Activated naive CD8-positive, alpha-beta T cell (primary cell): ENCODE measurements around the gene MCM5.
A peak's percentile ranks its signal among the peaks of the same experiment; 100 is the strongest.
"Not testable (repeated sequence)": the region's sequence is repeated elsewhere in the genome, so short reads cannot be mapped to it uniquely, and the experiment has no call there.

Experiments used
- H3K27ac Mint-ChIP-seq: one replicate; pipeline ENCODE4 v1.8.0; 2021; ENCODE audit warnings: mixed read lengths
- H3K27me3 Mint-ChIP-seq: one replicate; pipeline ENCODE4 v1.8.0; 2021; ENCODE audit warnings: mixed read lengths
- H3K36me3 Mint-ChIP-seq: one replicate; pipeline ENCODE4 v1.8.0; 2021; ENCODE audit warnings: mixed read lengths
- H3K4me1 Mint-ChIP-seq: one replicate; pipeline ENCODE4 v1.8.0; 2021; ENCODE audit warnings: low read depth, mixed read lengths
- H3K4me3 Mint-ChIP-seq: one replicate; pipeline ENCODE4 v1.8.0; 2021; ENCODE audit warnings: mild to moderate bottlenecking, mixed read lengths
- H3K9me3 Mint-ChIP-seq: one replicate; pipeline ENCODE4 v1.8.0; 2021; ENCODE audit warnings: low read depth, mixed read lengths

MCM5 gene

DNA sequence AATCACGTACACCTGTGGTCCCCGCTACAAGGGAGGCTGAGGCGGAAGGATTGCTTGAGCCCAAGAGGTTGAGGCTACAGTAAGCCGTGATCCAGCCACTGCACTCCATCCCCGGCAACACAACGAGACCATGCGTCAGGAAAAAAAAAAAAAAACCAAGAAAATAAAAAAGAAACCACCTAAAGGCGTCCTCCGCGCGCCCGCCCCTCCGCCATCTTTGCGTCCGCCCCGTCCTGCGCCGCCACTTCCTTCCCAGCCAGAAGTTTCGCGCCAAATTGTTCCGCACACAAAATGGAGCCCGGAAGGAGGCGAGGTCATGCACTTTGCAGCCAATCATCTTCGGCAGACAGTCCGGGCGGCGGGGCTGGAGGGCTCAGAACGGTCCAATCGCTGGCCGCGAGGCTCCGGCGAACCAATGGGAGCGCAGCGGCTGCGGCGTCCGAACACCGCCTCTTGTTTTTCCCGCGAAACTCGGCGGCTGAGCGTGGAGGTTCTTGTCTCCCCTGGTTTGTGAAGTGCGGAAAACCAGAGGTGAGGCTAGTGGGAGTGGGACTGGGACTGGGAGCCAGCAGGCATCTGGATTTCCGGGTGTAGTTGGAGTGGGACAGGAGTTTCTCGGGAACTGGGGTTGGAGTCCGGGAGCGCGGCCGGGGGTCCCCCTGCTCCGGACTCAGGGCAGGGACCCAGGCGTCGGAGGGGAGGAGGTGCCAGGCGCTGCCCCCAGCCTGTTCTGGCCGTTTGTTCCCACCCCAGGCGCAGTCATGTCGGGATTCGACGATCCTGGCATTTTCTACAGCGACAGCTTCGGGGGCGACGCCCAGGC is at the start of gene MCM5:
MCM5 (plus strand) TSS at position 463 of the 823 bp plus-strand sequence; CDS start at position 762, 299 bp downstream.
- peaks cover 19% of the 10 kb centered on the region for H3K4me1 Mint-ChIP-seq
- H3K36me3 Mint-ChIP-seq = peaks cover 14% of the 10 kb centered on the region
- peak within 1 kb of the TSS; percentile 99 for H3K27ac Mint-ChIP-seq
- H3K27me3 Mint-ChIP-seq = no peaks in the 10 kb centered on the region
- peak within 1 kb of the TSS; percentile 99 for H3K4me3 Mint-ChIP-seq
- no peaks in the 10 kb centered on the region for H3K9me3 Mint-ChIP-seq

DNA sequence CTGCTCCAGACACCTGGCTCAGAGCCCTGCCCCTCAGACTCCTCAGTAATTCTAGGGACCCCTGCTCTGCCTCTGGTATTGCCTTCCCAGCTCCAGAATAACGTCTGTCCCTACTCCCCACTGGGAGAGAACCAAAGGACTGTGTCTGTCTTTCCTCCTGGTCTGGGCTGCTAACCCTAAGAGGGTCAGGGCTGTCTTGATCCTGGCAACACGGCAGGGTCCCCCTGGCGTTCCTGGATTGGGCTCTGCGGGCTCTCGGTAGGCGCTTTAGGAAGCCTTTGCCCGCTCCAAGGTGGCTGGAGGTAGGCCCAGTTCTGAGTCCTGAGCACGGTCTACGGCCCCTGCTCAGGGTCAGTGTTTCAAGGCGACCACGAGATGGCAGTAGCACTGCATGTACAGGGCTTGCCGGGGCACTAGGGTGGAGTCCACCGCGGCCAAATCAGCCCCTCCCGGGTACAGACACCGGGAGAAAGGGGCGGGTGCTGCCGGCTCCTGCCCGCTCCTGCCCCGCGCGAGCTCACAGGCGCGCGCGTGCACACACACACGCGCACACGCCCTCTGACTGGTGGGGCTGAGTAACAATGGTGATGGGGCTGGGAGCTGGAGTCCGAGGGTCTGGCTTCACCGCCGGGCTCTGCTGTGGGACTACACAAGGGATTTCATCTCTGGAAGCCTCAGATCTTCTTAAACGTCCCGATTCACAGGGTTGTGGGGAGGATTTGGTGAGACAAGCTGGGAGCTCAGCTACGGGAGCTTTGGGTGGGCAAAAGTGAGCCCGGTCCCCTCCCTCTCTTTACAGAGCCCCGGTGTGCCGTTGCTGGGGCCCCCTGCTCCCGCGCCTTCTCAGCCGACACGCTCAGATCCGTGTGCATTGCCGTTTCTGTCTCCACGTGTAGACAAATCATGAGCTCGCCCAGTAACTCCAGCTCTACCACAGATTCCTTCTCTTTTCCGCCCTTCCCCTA is 49.1 kb upstream of the MCM5 start:
- Mint-ChIP-seq H3K36me3 (peaks cover 2% of the 10 kb centered on the region), H3K9me3 (no peaks in the 10 kb centered on the region), H3K27ac (no peak overlapping the region), H3K4me3 (peak overlapping the region; percentile 81), H3K4me1 (peaks cover 22% of the 10 kb centered on the region), H3K27me3 (peaks cover 1% of the 10 kb centered on the region)

DNA sequence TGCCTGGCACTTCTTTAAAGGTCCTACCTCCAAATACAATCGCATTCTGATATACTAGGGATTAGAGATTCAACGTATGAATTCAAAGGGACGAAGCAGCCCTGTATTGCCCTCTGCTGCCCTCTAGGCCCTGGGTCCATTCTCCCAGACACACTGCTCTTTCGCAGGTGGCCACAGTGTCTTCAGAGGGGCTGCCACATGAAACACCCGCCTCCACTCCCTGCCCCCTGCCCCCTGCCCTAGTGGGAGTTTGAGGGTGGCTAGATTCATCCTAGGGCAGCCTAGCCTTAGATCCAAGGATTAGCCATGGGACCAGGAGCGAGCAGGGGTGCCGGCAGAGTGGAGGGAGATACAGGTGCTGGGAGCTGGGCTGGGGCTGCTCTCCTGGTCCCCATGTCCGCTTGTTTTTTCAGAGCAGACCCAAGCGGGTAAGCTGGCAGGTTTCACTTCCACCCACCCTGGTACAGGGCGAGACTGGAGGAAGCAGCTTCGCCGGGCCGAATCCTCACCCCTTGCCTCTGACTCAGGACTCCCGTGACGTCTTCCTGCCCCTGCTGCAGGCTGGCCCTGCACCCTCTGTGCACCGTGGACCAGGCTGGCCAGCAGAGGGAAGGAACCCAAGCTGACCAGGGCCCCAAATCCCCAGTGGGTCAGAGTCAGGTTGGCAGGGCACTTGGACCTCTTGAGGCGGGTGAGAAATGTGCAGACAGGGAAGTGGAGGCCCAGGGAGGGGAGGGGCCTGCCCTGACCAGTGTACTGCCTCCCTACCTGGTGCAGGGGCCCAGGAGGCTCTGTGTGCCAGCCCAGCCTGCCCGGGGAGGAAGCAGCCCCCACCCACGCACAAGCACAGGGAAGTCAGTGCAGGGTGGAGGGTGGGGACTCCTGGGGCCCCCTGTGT is 47.5 kb upstream of the MCM5 start:
- H3K27me3 Mint-ChIP-seq = peaks cover 2% of the 10 kb centered on the region
- H3K4me1 Mint-ChIP-seq = peaks cover 22% of the 10 kb centered on the region
- peak overlapping the region; percentile 81 for H3K4me3 Mint-ChIP-seq
- peaks cover 2% of the 10 kb centered on the region for H3K36me3 Mint-ChIP-seq
- no peaks in the 10 kb centered on the region for H3K9me3 Mint-ChIP-seq
- H3K27ac Mint-ChIP-seq = peak overlapping the region; percentile 16

DNA sequence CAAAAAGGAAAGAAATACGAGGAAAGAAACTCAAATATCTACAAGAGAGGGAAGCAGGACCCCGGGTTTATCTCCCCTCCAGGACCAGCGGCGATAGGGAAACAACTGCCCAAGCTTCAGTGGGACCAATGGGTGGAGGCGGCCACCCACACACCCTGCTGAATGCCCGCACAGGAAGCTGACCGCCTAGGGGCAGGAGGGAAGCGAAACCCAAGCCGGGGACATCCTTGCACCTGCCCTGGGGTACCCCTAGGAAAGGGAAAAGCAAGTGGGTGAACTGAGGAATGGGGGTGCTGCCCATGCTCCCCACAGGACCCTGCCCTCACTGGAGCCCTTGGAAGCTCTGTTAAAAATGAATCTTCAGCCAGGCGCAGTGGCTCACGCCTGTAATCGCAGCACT is 46.6 kb upstream of the MCM5 start:
- H3K4me3 Mint-ChIP-seq = no peak overlapping the region
- no peak overlapping the region for H3K27ac Mint-ChIP-seq
- no peaks in the 10 kb centered on the region for H3K9me3 Mint-ChIP-seq
- H3K36me3 Mint-ChIP-seq = no peaks in the 10 kb centered on the region
- H3K27me3 Mint-ChIP-seq = peaks cover 2% of the 10 kb centered on the region
- peaks cover 22% of the 10 kb centered on the region for H3K4me1 Mint-ChIP-seq

DNA sequence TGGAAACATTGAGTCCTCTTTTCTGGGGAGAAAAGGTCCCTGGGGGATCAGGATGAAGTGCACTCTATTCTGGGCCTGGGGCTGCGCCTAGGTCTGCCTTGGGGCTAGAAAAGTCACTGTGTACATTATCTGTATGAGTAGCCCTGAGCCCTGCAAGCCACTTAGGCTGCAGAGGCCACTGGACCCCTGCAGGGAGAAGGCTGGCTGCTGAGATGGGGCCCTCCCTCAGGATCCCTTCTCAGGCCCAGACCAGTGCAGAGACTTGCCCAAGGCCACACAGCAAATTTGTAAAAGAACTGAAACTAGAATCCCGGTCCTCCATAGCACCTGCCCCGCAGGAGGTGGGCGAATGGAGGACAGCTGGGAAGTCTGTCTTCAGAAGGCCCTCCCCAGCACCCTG is 45.9 kb upstream of the MCM5 start:
- H3K36me3 Mint-ChIP-seq = no peaks in the 10 kb centered on the region
- no peak overlapping the region for H3K4me3 Mint-ChIP-seq
- H3K27me3 Mint-ChIP-seq = peaks cover 2% of the 10 kb centered on the region
- peaks cover 22% of the 10 kb centered on the region for H3K4me1 Mint-ChIP-seq
- H3K27ac Mint-ChIP-seq = no peak overlapping the region
- no peaks in the 10 kb centered on the region for H3K9me3 Mint-ChIP-seq

DNA sequence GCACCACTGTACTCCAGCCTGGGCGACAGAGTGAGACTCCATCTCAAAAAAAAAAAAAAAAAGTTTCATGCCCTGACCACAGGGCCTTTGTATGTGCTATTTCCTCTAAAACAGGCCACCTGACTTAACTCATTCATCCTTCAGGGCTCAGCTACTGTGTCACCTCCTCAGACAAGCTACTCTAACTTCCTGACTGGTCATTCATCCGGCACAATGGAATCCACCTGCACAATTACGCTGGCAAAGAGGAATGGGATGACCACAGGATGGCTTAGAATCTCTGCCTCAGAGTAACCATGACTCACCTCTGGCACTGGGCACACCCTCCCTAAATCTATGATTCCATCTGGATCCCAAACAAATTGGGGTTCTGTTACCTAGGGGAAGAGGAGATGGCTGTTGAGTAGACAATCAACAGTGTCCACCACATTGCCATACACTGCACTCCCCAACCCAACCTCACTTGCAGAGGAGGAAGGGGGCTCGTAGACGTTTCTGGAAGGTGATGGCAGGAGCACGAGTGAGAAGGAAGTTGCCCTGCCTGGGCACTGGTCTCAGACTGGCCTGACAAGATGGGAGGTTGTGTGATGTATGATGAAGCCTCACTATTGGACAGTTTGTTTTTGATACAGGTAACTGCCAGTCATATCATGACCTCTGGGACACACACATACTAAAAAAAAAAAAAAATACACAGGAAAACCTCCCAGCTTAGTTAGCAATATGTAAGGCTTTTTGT is 41.9 kb upstream of the MCM5 start:
- H3K27me3 Mint-ChIP-seq = peaks cover 2% of the 10 kb centered on the region
- H3K9me3 Mint-ChIP-seq = no peaks in the 10 kb centered on the region
- no peak overlapping the region for H3K4me3 Mint-ChIP-seq
- no peaks in the 10 kb centered on the region for H3K36me3 Mint-ChIP-seq
- H3K4me1 Mint-ChIP-seq = peaks cover 2% of the 10 kb centered on the region
- no peak overlapping the region for H3K27ac Mint-ChIP-seq

DNA sequence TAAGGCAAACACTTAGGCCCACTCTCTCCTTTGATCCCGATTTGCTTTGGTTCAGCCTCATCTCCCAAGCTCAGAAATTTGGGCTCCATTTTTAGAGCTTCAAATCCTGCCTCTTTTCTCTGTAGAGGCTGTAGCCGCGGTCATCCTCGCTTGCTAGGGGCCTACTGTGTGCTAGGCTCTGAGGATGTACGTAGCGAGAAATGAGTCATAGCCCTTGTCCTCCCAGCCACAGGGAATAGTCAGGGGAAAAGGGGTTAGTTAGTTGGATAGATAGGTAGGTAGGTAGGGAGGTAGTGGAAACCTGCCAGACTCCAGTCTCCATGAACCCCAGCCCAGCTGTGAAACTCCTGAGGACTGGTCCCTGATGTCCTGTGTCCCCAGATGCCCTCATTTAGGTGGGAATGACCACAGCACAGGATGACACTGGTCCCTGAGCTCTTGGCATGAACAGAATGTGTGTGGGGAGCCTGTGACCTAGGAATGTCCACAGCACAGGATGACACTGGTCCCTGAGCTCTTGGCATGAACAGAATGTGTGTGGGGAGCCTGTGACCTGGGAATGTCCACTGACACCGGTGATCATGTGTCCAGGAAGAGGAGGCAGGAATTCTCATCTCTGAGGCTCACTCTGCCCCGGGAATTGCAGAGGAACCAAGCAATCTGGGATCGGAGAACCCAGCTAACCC is 40.4 kb upstream of the MCM5 start:
- Mint-ChIP-seq H3K4me3 (no peak overlapping the region), H3K27ac (no peak overlapping the region), H3K9me3 (no peaks in the 10 kb centered on the region), H3K27me3 (peaks cover 2% of the 10 kb centered on the region), H3K36me3 (no peaks in the 10 kb centered on the region), H3K4me1 (no peaks in the 10 kb centered on the region)

DNA sequence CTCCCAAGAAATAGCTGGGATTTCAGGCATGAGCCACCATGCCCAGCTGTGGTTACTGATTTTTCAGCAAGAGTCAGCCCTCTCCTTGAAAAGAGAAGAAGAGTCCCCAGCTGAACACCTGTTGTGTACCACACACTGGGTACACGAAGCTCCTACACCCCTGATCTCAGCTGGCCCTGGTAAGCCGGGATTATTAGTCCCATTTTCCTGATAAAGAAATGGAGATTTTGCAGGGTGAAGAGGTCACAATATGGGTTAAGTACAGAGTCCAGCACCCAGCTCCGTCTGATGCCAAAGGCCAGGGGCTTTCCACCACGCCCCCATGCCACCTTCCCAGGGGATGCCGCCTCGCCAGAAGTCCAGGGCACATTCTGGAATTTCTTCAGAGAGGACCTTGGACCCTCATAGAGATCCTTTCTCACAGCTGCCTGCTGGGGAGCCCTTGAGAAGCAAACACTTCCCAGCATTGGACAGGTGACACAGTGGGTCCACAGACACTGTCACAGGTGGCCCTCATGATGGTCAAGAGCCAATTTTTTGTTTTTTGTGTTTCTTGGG is 38.9 kb upstream of the MCM5 start:
- Mint-ChIP-seq H3K4me1 (no peaks in the 10 kb centered on the region), H3K27ac (no peak overlapping the region), H3K27me3 (peaks cover 6% of the 10 kb centered on the region), H3K9me3 (no peaks in the 10 kb centered on the region), H3K4me3 (no peak overlapping the region), H3K36me3 (no peaks in the 10 kb centered on the region)

DNA sequence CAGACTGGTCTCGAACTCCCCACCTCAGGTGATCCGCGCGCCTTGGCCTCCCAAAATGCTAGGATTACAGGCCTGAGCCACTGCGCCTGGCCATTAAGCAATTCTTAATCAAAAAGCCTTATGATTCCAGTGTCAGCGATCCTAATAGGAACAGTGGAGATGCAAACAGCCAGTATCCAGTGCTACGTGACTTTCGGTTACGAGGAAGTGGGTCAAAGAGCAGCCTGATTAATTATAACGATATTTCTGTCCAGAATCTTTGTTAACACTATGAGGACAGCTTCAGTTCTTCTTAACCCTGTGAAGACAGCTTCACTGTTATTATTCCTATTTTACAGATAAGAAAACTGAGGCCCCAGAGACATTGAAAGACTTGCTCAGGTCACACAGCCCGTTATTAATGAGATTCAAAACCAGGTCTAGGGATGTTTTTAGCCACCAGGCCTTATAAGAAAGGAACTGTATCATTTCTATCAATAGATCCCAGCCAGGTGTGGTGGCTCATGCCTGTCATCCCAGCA is 36.3 kb upstream of the MCM5 start:
- Mint-ChIP-seq H3K27ac (no peak overlapping the region), H3K4me3 (no peak overlapping the region), H3K9me3 (no peaks in the 10 kb centered on the region), H3K27me3 (peaks cover 11% of the 10 kb centered on the region), H3K36me3 (no peaks in the 10 kb centered on the region), H3K4me1 (no peaks in the 10 kb centered on the region)

DNA sequence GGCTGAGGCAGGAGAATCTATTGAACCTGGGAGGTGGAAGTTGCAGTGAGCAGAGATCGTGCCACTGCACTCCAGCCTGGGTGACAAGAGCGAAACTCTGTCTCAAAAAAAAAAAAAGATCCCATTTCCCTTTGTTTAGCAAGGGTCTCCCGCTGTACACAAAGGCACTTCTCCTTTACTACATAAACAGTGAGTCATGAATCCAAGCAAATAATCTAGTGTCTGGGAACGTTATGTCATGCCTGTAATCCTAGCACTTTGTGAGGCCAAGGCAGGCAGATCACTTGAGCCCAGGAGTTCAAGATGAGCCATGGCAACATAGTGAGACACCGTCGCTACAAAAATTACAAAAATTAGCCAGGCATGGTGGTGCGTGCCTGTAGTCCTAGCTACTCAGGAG is 35.7 kb upstream of the MCM5 start:
- H3K4me1 Mint-ChIP-seq, H3K9me3 Mint-ChIP-seq, H3K36me3 Mint-ChIP-seq, H3K4me3 Mint-ChIP-seq, H3K27ac Mint-ChIP-seq: not testable (repeated sequence)
- H3K27me3 Mint-ChIP-seq = peaks cover 12% of the 10 kb centered on the region

DNA sequence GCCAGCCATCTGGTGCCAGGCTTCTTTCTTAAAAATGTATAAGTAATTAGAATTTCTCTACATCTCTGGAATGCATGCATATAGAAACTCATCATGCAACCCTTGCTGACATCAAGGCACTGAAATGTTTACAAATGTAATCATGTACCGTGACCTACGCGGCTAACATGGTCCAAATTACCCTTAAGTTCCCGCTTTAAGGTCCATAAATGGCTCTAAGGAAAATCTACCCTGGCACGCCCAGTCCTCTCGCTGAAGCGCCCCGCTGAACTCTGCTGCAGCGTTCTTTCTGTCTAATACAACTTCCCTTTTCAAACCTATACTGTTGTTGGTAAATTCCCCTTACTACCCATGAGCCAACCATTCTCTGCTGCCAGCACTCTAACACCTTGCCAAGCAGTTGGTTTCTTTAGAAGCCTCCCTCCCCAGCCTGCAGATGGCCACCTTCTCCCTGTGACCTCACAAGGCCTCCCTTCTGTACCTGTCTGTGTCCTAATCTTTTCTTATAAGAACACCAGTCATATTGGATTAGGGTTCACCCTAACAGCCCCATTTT is 32.5 kb upstream of the MCM5 start:
- Mint-ChIP-seq H3K9me3 (no peaks in the 10 kb centered on the region), H3K4me3 (no peak overlapping the region), H3K27me3 (peaks cover 12% of the 10 kb centered on the region), H3K4me1 (peaks cover 4% of the 10 kb centered on the region), H3K36me3 (no peaks in the 10 kb centered on the region), H3K27ac (no peak overlapping the region)

DNA sequence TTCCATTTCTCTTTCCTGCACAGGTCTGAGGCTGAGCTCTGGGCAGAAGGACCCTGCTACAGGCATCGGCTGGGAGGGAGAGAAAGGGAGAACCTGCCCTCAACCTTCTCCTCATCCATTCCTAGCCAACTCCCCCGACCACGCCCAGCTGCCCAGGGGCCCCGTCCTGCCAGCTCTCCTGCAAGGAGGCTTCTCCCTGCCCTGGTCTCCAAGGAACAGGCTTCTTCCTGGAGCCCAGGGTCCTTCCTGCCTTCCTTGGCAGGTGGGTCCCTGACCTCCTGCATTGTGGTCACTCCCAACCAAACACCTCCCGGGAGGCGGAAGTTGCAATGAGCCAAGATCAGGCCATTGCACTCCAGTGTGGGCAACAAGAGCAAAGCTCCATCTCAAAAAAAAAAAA is 31.6 kb upstream of the MCM5 start:
- H3K4me1 Mint-ChIP-seq = peaks cover 4% of the 10 kb centered on the region
- no peaks in the 10 kb centered on the region for H3K36me3 Mint-ChIP-seq
- H3K27ac Mint-ChIP-seq = no peak overlapping the region
- H3K9me3 Mint-ChIP-seq = no peaks in the 10 kb centered on the region
- no peak overlapping the region for H3K4me3 Mint-ChIP-seq
- peaks cover 12% of the 10 kb centered on the region for H3K27me3 Mint-ChIP-seq

DNA sequence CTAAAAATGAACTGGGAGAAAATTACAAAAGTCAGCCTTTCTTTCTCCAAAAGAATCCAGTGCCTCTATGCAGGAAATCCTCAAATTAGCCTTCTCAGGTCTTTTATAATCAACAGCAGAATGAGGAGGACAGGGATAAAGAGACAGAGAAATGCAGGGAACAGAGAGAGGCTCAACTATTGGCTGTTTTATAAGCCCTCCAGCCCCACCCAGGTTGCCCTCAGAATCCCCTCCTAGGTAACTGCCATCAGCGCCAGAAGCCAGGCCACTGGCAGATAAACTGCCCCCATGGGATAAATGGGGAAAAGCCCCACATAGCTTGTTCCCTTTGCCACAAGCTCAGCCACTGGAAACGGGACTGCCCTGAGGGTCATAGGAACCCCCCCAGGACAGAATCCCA is 29.9 kb upstream of the MCM5 start:
- Mint-ChIP-seq H3K36me3 (no peaks in the 10 kb centered on the region), H3K4me1 (peaks cover 4% of the 10 kb centered on the region), H3K4me3 (no peak overlapping the region), H3K27me3 (peaks cover 12% of the 10 kb centered on the region), H3K27ac (no peak overlapping the region), H3K9me3 (no peaks in the 10 kb centered on the region)
